Gastroesophageal sphincter (tissue), 4 donors: ENCODE results near the gene TTC3. TPM values are rescaled to one million over a fixed set of nuclear protein-coding genes. Genes with fewer than 3 reads are reported as not detected.

Experiments
- ATAC-seq: fragments of 150-250 bp; one replicate; pipeline ENCODE4 v1.9.1; 2016; ENCODE audit warnings: mild to moderate bottlenecking, moderate library complexity
- H3K27ac ChIP-seq, 4 donors: fragments of 200-600 bp; sonication (generic) in 3 of 4; 1 replicate in 3 of 4; 2 replicates in 1 of 4; pipeline ENCODE4 v1.5.1; 2016 to 2019
- H3K27me3 ChIP-seq: fragments of 200-600 bp; sonication (generic); one replicate; pipeline ENCODE4 v1.5.1; 2019
- H3K36me3 ChIP-seq, 2 donors: fragments of 200-600 bp; sonication (generic); one replicate each; pipeline ENCODE4 v1.5.1; 2019; ENCODE audit warnings: control low read depth in 1 of 2
- H3K4me1 ChIP-seq, 3 donors: fragments of 200-600 bp; sonication (generic); 1 replicate in 2 of 3; 2 replicates in 1 of 3; pipeline ENCODE4 v1.5.1; 2016 to 2019; ENCODE audit warnings: control low read depth in 2 of 3
- H3K4me3 ChIP-seq, 2 donors: fragments of 200-600 bp; sonication (generic); one replicate each; pipeline ENCODE4 v1.5.1; 2019; ENCODE audit warnings: mild to moderate bottlenecking in 1 of 2, moderate library complexity in 1 of 2
- H3K9me3 ChIP-seq, 3 donors: fragments of 200-600 bp; sonication (generic); one replicate each; pipeline ENCODE4 v1.5.1; 2017 to 2019; ENCODE audit warnings: control low read depth in 2 of 3
- CTCF ChIP-seq, 4 experiments: fragments of 200-600 bp in 2 of 4; fragments of 450-650 bp in 2 of 4; sonication (generic) in 1 of 4; IDR thresholded peaks; one replicate each; pipeline ENCODE4 v1.5.1; 2017 to 2019; ENCODE audit warnings: antibody characterized with exemption in 4 of 4, mild to moderate bottlenecking in 2 of 4, moderate library complexity in 2 of 4
- EP300 ChIP-seq: sonication (generic); formaldehyde crosslinking; IDR thresholded peaks from one replicate; pipeline ENCODE4 v1.6.1; 2017; ENCODE audit warnings: antibody characterized with exemption, mild to moderate bottlenecking
- POLR2A ChIP-seq, 2 donors: fragments of 450-650 bp; IDR thresholded peaks; one replicate each; pipeline ENCODE4 v1.6.1; 2017; ENCODE audit warnings: antibody characterized with exemption in 2 of 2, mild to moderate bottlenecking in 2 of 2, moderate library complexity in 1 of 2
- POLR2AphosphoS5 ChIP-seq: sonication (generic); formaldehyde crosslinking; IDR thresholded peaks from one replicate; pipeline ENCODE4 v1.6.1; 2017; ENCODE audit warnings: antibody characterized with exemption
- WGBS, 2 donors: methylation state at CpG; one replicate each; pipeline ENCODE4 v1.1.5; 2018; ENCODE audit warnings: low coverage in 1 of 2; 5-methylcytosine and 5-hydroxymethylcytosine counted together
- total RNA-seq, 4 donors: library from RNA; depleted of rRNA; stranded (reverse); fragments of >200 nt; gene quantifications; one replicate each; pipeline ENCODE4 v1.1.0, GENCODE V29; 2016

TTC3 gene
- total RNA-seq, 4 donors from 2014 or later: 85.1 to 157 (median 127) TPM

DNA sequence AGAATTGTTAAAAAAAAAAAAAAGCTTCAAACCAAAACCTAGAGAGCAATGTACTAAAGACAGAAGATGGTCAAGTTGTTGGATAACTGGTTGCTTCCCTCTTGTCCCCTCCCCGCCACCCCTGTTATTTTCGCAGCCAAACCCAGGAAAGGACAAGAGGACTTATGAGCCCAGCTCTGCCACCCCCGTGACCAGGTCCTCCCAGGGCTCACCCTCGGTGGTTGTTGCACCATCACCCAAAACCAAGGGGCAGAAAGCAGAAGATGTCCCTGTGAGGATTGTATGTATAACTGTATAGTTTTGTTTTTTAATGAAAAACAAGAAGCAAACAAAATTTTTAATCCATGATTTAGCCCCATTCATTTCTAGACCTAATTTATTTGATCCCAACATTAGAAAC is 124.7 kb downstream of the TTC3 start:
- TF ChIP-seq EP300 (no peak), POLR2AphosphoS5 (no peak), POLR2A (IDR thresholded peaks at IDR 0.05) (no peak), CTCF (IDR thresholded peaks at IDR 0.05) (no peak)
- Histone ChIP-seq H3K4me1 (no peaks in the 10 kb centered on the region), H3K27ac (no peak overlapping the region), H3K27me3 (no peaks in the 10 kb centered on the region), H3K4me3 (no peak overlapping the region), H3K36me3 (peaks cover 0 to 100% of the 10 kb centered on the region in 2 donors), H3K9me3 (no peaks in the 10 kb centered on the region)
- no peak for ATAC-seq
- 89% methylated on average over 4 of the region's 4 CpGs; no CpG with 5 or more reads in 1 of the 2 donors for WGBS, 2 donors

DNA sequence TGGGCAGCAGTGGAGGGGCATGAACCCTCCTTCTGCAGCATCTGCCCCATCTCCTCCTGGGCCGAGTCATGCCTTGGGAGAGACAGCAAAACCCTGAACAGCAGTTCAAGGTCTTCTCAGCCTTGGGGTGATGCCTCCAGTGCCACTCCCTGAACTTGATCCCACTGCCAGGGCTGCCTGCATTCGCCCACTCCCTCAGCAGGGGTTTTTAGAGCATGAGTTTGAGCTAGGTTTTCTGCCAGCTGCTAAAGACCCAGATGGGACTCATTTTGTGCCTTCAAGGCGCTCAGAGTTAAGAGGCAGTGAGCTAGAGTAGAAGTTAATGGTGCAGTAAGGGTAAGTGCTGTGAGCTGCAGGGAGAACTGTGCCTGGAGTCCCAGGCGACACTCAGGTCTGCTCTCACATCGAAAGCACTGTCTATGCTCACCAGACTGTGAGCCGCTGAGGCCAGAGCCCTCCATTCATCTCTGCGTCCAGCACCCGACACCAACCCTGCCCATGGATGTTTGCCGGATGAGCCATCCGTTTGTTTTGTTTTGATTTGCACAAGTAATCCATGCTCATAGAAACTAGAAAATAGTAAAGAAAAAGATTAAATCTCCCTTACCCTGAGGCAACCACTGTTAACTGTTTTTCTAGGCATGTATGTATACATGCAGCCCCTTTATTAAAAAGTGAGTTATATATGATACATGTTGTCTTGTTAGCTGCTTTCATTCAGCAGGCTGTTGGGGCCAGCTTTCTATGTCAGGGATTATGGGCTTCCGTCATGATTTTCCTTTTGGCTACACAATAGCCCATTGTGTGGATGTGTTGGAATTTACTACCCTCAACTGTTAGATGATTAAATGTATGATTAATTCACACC is 126.2 kb downstream of the TTC3 start:
- no peak overlapping the region for H3K27ac ChIP-seq
- no peak overlapping the region for H3K4me3 ChIP-seq
- H3K9me3 ChIP-seq: no peaks in the 10 kb centered on the region
- peaks cover 0 to 94% of the 10 kb centered on the region in 2 donors for H3K36me3 ChIP-seq
- ATAC-seq: no peak
- H3K27me3 ChIP-seq: no peaks in the 10 kb centered on the region
- no peaks in the 10 kb centered on the region for H3K4me1 ChIP-seq
- WGBS, 2 donors: 75 to 86% methylated on average over 6 to 8 of the region's 11 CpGs
- TF ChIP-seq CTCF (IDR thresholded peaks at IDR 0.05) (no peak), POLR2A (IDR thresholded peaks at IDR 0.05) (no peak), EP300 (no peak), POLR2AphosphoS5 (no peak)

DNA sequence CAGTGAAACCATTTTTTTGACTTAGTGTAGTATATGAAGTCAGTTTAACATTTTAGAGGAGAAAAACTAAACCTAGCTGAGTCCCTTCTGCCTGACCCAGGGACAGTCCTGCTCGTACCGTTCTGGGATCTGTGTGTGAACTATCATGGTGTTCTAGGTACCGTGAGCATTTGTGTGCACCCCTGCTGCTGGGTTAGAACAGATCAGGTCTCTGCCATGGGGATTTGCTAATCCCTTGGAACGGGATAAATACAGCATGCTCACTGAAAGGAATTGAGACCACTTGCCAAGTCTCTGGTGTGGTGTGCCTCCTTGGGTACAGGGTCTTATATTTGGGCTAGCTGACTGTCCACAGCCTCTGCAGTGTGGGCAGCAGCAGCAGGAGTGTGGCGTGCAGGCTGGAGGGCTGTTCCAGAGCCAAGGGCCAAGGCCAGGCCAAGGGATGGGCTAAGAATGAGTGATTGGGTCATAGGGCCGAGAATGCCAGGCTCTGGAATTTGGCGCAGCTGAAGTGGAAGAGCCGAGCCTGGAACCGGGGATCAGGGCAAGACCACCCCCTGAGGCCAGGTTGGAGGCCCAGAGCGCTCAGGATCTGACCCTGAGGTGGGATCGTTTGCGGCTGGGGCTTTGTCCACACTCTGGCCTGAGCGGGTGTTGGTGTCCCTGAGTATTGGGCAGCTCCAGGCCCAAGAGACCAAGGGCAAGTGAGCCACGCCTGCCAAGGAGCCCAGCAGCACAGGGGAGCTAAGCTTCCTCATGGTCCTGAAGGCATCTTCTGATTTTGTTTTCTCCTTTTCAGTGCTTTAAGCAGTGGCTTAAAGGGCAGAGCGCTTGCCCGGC is 127.8 kb downstream of the TTC3 start:
- no peak overlapping the region for H3K27ac ChIP-seq
- TF ChIP-seq CTCF (IDR thresholded peaks at IDR 0.05) (no peak), POLR2AphosphoS5 (no peak), EP300 (no peak), POLR2A (IDR thresholded peaks at IDR 0.05) (no peak)
- H3K27me3 ChIP-seq: no peaks in the 10 kb centered on the region
- H3K4me1 ChIP-seq: no peaks in the 10 kb centered on the region
- ATAC-seq: no peak
- H3K9me3 ChIP-seq: no peaks in the 10 kb centered on the region
- peaks cover 0 to 79% of the 10 kb centered on the region in 2 donors for H3K36me3 ChIP-seq
- no peak overlapping the region for H3K4me3 ChIP-seq
- 81 to 92% methylated on average over 2 to 4 of the region's 16 CpGs for WGBS, 2 donors

GRCh38 chr21:37202221-37203110 is 129.4 kb downstream of the TTC3 start:
- H3K9me3 ChIP-seq: no peaks in the 10 kb centered on the region
- no peak overlapping the region for H3K27ac ChIP-seq
- no peak for TF ChIP-seq EP300
- TF ChIP-seq CTCF (IDR thresholded peaks at IDR 0.05): no peak
- no peak for TF ChIP-seq POLR2AphosphoS5
- TF ChIP-seq POLR2A (IDR thresholded peaks at IDR 0.05): no peak
- H3K36me3 ChIP-seq: peaks cover 0 to 63% of the 10 kb centered on the region in 2 donors
- 82% methylated on average over 11 to 14 of the region's 14 CpGs for WGBS, 2 donors
- H3K4me3 ChIP-seq: no peak overlapping the region
- no peaks in the 10 kb centered on the region for H3K27me3 ChIP-seq
- ATAC-seq: no peak
- H3K4me1 ChIP-seq: peaks cover 0 to 10% (median 4%) of the 10 kb centered on the region in 3 donors
